ENCODE data around the gene DSTYK.

Gene DSTYK

DNA sequence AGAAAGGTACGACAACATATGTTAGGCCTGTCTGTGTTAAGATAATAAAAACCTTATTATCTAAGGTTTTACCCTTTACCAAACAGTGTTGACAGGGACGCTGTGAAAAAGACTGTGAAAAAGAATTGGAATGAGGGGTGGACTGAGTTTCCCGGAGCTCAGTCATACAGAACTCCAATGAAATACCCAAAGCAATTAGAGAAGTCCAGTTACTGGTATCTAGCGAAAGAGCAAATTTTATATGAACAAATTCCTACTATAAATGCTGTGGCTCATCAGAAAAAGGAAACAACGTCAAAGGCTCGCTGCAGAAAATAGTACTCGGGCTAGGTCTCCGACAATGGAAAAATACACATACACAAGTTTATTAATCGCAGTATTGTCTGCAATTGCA, 89.0 kb downstream of the DSTYK start:
- ChIA-PET CTCF (interaction anchor here (0.6 to 1.8 kb wide), 7 partner anchors 12 to 136 kb away, joined by 3 to 7 read pairs (median 4); no protein-coding TSS in a partner anchor), POLR2A (ENCODE audit: low non-redundant PET) (interaction anchor here (1.7 kb wide), 1 partner anchor 89 kb away, joined by 6 read pairs; the partner anchor contains the start of gene DSTYK)
- H3K27ac ChIP-seq = peak overlapping the region; percentile 83
- no peak for DNase-seq (ENCODE audit: low spot score)
- TF ChIP-seq, protein P1, sequence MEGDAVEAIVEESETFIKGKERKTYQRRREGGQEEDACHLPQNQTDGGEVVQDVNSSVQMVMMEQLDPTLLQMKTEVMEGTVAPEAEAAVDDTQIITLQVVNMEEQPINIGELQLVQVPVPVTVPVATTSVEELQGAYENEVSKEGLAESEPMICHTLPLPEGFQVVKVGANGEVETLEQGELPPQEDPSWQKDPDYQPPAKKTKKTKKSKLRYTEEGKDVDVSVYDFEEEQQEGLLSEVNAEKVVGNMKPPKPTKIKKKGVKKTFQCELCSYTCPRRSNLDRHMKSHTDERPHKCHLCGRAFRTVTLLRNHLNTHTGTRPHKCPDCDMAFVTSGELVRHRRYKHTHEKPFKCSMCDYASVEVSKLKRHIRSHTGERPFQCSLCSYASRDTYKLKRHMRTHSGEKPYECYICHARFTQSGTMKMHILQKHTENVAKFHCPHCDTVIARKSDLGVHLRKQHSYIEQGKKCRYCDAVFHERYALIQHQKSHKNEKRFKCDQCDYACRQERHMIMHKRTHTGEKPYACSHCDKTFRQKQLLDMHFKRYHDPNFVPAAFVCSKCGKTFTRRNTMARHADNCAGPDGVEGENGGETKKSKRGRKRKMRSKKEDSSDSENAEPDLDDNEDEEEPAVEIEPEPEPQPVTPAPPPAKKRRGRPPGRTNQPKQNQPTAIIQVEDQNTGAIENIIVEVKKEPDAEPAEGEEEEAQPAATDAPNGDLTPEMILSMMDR (conservative IDR thresholded peaks at IDR 0.05; ENCODE audit: low read depth) = peak; percentile 43; the same call in 1 of the 2 replicates

DNA sequence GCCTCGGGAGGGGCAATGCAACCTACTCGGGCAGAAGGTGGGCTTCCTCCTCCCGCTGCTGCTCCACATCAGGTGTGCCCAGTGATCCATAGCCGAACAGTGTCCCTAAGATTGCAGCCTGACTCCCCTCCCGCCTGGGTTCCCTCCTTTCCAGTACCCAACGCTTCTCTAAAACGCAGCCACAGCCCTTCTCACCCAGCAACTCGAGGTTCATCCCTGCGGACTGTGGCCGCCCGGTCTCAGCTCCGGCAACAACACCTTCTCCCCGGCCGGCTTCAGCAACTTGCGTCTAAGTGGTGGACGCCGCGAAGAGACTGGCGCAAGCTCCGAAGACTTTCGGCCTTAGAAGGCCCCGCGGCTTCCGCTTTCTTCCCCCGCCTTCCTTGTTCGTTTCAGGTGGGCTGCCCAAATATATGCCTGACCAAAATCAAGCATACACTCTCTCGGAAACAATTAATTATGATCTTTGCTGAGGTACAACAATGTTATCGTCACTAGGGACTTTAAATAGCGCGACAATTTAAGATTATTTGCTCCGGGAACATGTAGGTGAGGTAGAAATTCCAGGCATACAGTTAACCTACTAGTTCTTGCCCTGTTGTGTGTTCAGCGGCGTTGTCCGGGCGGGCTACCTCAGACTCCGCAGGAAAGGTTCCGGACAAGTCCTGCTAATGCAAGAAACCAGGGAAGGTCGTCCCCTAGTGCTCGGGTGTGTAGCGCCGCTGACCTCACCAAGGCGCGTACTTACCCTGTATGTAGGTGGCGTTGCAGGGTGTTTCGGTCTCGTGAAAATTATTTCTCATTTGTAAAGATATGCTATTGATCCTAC, 89.6 kb downstream of the DSTYK start, which contains the start of gene RBBP5:
TSS of gene RBBP5 (minus strand) at position 319 of the 829 bp plus-strand sequence. CDS start at position 214, 105 bp downstream.
- CTCF ChIA-PET = interaction anchor here (0.5 to 2.0 kb wide), 9 partner anchors 10 to 137 kb away, joined by 3 to 9 read pairs (median 5); no protein-coding TSS in a partner anchor
- DNase-seq (ENCODE audit: low spot score) = peak; percentile 98
- POLR2A ChIA-PET (ENCODE audit: low non-redundant PET) = interaction anchor here (0.6 to 1.9 kb wide), 7 partner anchors 12 to 132 kb away, joined by 3 to 8 read pairs (median 5); partner anchors contain the start of gene DSTYK
- TF ChIP-seq, protein P1 (conservative IDR thresholded peaks at IDR 0.05; ENCODE audit: low read depth) = peak; percentile 92
- peak within 1 kb of the TSS; percentile 83 for H3K27ac ChIP-seq

DNA sequence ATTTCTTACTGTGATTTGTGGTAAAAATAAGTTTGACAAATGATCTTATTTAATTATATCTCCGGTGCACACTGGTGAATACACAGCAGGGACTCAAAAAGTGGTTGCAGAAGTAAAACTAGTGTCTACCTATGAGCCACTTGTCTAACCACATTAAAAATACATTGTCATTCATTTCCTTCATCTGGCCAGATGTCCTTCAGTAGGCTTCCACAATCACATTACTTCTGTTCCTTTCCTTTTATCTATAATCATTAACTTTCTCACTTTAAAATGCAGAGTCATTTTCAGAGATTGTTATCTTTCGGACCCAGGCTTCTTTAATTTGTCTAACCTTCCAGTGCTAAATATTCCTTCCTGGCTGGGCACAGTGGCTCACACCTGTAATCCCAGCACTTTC, 92.8 kb downstream of the DSTYK start:
- DNase-seq (ENCODE audit: low spot score) = no peak
- ChIA-PET CTCF (no interaction called here), POLR2A (ENCODE audit: low non-redundant PET) (no interaction called here)
- H3K27ac ChIP-seq = no peak overlapping the region
- TF ChIP-seq, protein P1 (conservative IDR thresholded peaks at IDR 0.05; ENCODE audit: low read depth) = no peak

DNA sequence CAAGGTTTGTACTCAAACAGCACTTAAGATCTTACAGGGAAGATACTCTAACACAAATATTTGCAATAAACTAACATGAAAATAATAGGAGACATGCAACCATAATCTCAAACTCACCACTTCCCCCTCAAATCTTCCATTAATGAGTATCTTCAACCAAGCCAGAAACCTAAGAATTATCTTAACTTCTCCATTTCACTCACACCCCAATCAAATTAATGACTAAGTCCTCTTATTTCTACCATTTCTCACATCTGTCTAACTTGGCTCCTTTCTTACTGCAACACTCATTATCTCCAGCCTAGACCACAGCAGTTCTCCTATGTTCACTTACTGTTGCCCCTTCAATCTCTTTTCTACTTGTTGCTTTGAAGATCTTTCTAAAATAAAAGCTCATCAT, 100.1 kb downstream of the DSTYK start:
- H3K27ac ChIP-seq = no peak overlapping the region
- DNase-seq (ENCODE audit: low spot score) = no peak
- ChIA-PET POLR2A (ENCODE audit: low non-redundant PET) (interaction anchor here (0.6 kb wide), 1 partner anchor 10 kb away, joined by 6 read pairs; no protein-coding TSS in a partner anchor), CTCF (no interaction called here)
- TF ChIP-seq, protein P1 (conservative IDR thresholded peaks at IDR 0.05; ENCODE audit: low read depth) = no peak

DNA sequence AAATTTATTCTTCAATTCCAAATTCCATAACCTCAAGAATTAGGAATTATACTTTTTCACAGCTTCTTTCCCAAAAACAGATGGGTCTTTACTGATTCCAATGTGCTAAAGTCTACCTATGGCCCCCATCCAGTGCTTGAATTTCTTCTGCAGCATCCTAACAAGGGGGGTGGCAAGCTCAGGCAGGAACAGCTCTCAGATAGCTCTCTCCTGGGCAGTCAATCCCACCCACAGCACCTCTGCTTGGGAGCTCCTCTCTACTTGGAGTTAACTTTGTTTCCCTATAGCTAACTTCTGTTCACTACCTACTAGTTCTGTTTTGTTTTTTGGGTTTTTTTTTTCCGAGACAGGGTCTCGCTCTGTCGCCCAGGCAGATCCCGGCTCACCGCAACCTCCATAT, 101.8 kb downstream of the DSTYK start:
- no peak overlapping the region for H3K27ac ChIP-seq
- ChIA-PET CTCF (interaction anchor here (0.5 to 1.4 kb wide), 11 partner anchors 16 to 541 kb away, joined by 3 to 9 read pairs (median 4); no protein-coding TSS in a partner anchor), POLR2A (ENCODE audit: low non-redundant PET) (interaction anchor here (0.6 to 2.1 kb wide), 2 partner anchors 10 to 12 kb away, joined by 3 to 8 read pairs; partner anchors contain the start of gene RBBP5)
- TF ChIP-seq, protein P1 (conservative IDR thresholded peaks at IDR 0.05; ENCODE audit: low read depth) = no peak
- DNase-seq (ENCODE audit: low spot score) = no peak

DNA sequence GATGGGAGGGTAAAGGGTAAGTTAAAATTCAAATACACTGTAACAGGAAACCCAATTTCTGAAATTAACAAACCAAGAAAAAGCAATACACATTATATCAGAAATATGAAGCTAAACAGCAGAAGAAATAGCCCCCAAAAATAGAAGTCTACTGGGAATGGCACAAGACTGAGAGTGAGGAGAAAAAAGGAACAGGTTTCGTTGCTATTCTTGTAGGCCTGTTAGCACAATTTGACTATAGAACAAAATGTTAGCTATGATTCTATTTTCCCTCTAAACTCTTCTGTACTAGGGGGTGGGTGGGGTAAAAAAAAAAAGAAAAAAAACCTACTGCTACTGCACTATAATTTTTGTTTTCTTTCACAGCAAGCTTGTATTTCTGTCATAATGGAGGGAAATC, 102.2 kb downstream of the DSTYK start:
- POLR2A ChIA-PET (ENCODE audit: low non-redundant PET) = interaction anchor here (0.6 to 2.1 kb wide), 2 partner anchors 11 to 12 kb away, joined by 3 to 8 read pairs; partner anchors contain the start of gene RBBP5
- no peak for DNase-seq (ENCODE audit: low spot score)
- CTCF ChIA-PET = interaction anchor here (0.5 to 1.4 kb wide), 11 partner anchors 16 to 541 kb away, joined by 3 to 9 read pairs (median 4); no protein-coding TSS in a partner anchor
- TF ChIP-seq, protein P1 (conservative IDR thresholded peaks at IDR 0.05; ENCODE audit: low read depth) = no peak
- no peak overlapping the region for H3K27ac ChIP-seq
